ENCODE data around the gene MICALL1.
A peak's percentile ranks its signal among the peaks of the same experiment; 100 is the strongest.

Gene MICALL1

DNA sequence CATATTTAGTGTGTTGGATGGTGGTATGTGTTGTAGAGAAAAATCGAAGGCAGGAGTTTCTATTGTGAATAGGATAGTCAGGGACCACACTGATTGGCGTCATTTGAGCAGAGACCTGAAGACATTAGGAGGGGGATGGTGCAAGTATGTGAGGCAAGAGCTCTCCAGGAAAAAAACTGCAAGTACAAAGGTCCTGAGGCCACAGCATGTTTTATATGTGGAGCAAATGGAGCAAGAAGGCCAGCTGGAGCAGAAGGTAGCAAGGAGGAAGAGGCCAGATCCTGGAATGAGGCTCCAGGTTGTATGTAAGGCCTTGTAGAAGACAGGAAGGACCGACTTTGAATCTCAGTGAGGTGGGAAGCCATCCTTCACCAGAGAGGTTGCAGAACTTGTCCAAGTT, 14.2 kb upstream of the MICALL1 start:
- Histone ChIP-seq H3K27ac (ENCODE audit: insufficient read depth, low read length, poor library complexity, severe bottlenecking) (no peak overlapping the region), H3K4me1 (ENCODE audit: control insufficient read depth, insufficient read depth, low read length, poor library complexity, severe bottlenecking) (peaks cover 13% of the 10 kb centered on the region), H3K36me3 (ENCODE audit: control insufficient read depth, insufficient read depth, low read length) (peaks cover 29% of the 10 kb centered on the region), H3K4me3 (ENCODE audit: insufficient read depth, low read depth, low read length, poor library complexity, severe bottlenecking) (no peak overlapping the region), H3K27me3 (replicated peaks; ENCODE audit: control insufficient read depth, insufficient read depth, low read length, poor library complexity, severe bottlenecking) (no peaks in the 10 kb centered on the region), H3K9me3 (ENCODE audit: control insufficient read depth, low read length) (no peaks in the 10 kb centered on the region)
- no peak for DNase-seq

GRCh38 chr22:37892566-37893335, 13.3 kb upstream of the MICALL1 start:
- no peaks in the 10 kb centered on the region for H3K9me3 ChIP-seq (ENCODE audit: control insufficient read depth, low read length)
- H3K4me3 ChIP-seq (ENCODE audit: insufficient read depth, low read depth, low read length, poor library complexity, severe bottlenecking) = no peak overlapping the region
- H3K27ac ChIP-seq (ENCODE audit: insufficient read depth, low read length, poor library complexity, severe bottlenecking) = no peak overlapping the region
- peaks cover 13% of the 10 kb centered on the region for H3K4me1 ChIP-seq (ENCODE audit: control insufficient read depth, insufficient read depth, low read length, poor library complexity, severe bottlenecking)
- no peak for DNase-seq
- peaks cover 21% of the 10 kb centered on the region for H3K36me3 ChIP-seq (ENCODE audit: control insufficient read depth, insufficient read depth, low read length)
- no peaks in the 10 kb centered on the region for H3K27me3 ChIP-seq (replicated peaks; ENCODE audit: control insufficient read depth, insufficient read depth, low read length, poor library complexity, severe bottlenecking)

DNA sequence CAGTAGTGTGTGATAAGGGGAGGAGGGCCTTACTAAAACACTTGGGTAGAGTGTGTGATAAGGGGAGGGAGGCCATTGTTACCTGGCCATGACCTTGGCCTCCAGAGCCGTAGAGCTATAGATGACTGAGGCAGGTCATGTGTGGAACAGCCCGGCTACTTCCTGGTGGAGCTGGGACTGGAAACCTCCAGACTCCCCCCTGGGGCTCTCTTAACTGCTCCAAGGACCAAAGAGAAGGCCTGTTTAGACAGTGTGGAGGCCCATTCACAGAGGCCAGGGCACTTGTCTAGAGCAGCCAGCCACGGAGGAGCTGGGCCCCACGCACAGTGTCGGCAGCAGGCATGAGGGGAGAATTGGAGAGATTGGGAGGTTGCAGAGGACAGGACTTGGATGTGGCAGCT, 12.5 kb upstream of the MICALL1 start:
- H3K4me3 ChIP-seq (ENCODE audit: insufficient read depth, low read depth, low read length, poor library complexity, severe bottlenecking) = no peak overlapping the region
- DNase-seq = no peak
- H3K9me3 ChIP-seq (ENCODE audit: control insufficient read depth, low read length) = no peaks in the 10 kb centered on the region
- peaks cover 15% of the 10 kb centered on the region for H3K36me3 ChIP-seq (ENCODE audit: control insufficient read depth, insufficient read depth, low read length)
- H3K27me3 ChIP-seq (replicated peaks; ENCODE audit: control insufficient read depth, insufficient read depth, low read length, poor library complexity, severe bottlenecking) = no peaks in the 10 kb centered on the region
- H3K4me1 ChIP-seq (ENCODE audit: control insufficient read depth, insufficient read depth, low read length, poor library complexity, severe bottlenecking) = peaks cover 13% of the 10 kb centered on the region
- no peak overlapping the region for H3K27ac ChIP-seq (ENCODE audit: insufficient read depth, low read length, poor library complexity, severe bottlenecking)

GRCh38 chr22:37894939-37895670, 11.0 kb upstream of the MICALL1 start:
- Histone ChIP-seq H3K27me3 (replicated peaks; ENCODE audit: control insufficient read depth, insufficient read depth, low read length, poor library complexity, severe bottlenecking) (no peaks in the 10 kb centered on the region), H3K4me1 (ENCODE audit: control insufficient read depth, insufficient read depth, low read length, poor library complexity, severe bottlenecking) (peaks cover 13% of the 10 kb centered on the region), H3K27ac (ENCODE audit: insufficient read depth, low read length, poor library complexity, severe bottlenecking) (peak overlapping the region; percentile 0), H3K36me3 (ENCODE audit: control insufficient read depth, insufficient read depth, low read length) (peaks cover 4% of the 10 kb centered on the region), H3K4me3 (ENCODE audit: insufficient read depth, low read depth, low read length, poor library complexity, severe bottlenecking) (no peak overlapping the region), H3K9me3 (ENCODE audit: control insufficient read depth, low read length) (no peaks in the 10 kb centered on the region)
- DNase-seq = no peak

DNA sequence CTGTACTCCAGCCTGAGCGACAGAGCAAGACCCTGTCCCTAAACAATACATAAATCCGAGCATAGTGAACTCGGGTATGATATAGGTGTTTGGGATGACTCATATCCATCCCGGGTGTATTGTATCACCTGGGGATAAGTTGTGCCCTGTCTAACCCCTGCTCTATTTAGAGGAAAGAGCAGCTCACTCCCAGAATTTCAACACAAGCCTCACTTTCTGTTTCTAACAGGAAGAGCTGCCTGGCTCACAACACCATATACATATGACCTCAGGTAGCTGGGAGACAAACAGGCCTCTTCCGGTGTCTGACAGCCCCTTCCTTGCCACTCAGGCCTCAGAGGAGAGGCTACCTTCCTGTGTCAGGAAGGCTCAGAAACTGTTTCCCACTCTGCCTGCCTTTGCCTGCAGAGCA, 9.9 kb upstream of the MICALL1 start:
- H3K27me3 ChIP-seq (replicated peaks; ENCODE audit: control insufficient read depth, insufficient read depth, low read length, poor library complexity, severe bottlenecking) = no peaks in the 10 kb centered on the region
- H3K9me3 ChIP-seq (ENCODE audit: control insufficient read depth, low read length) = no peaks in the 10 kb centered on the region
- peak overlapping the region; percentile 51 for H3K27ac ChIP-seq (ENCODE audit: insufficient read depth, low read length, poor library complexity, severe bottlenecking)
- H3K36me3 ChIP-seq (ENCODE audit: control insufficient read depth, insufficient read depth, low read length) = no peaks in the 10 kb centered on the region
- peak; percentile 13 to 33 (median 23) for DNase-seq
- peaks cover 13% of the 10 kb centered on the region for H3K4me1 ChIP-seq (ENCODE audit: control insufficient read depth, insufficient read depth, low read length, poor library complexity, severe bottlenecking)
- H3K4me3 ChIP-seq (ENCODE audit: insufficient read depth, low read depth, low read length, poor library complexity, severe bottlenecking) = peak overlapping the region; percentile 11

DNA sequence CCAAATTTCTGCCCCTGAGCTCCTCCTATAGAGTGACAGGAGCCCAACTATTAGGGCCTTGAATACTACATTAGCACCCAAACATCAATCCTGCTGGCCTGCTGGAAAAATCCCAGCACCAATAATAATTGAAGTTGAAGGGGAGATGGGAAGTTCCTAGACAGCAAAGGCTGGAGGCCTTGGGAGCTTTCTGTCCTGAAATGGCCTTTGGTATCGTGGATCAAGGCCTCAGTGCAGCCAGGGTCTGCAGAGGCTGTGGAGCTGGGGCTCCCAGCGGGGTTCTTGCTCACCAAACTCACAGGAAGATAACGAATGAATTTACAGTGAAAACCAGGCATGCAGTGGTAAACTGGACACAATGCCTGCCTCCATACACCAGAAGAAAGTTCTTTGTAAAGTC, 9.2 kb upstream of the MICALL1 start:
- Histone ChIP-seq H3K27ac (ENCODE audit: insufficient read depth, low read length, poor library complexity, severe bottlenecking) (peak overlapping the region; percentile 51), H3K4me3 (ENCODE audit: insufficient read depth, low read depth, low read length, poor library complexity, severe bottlenecking) (no peak overlapping the region)

GRCh38 chr22:37897807-37898206, 8.3 kb upstream of the MICALL1 start:
- Histone ChIP-seq H3K36me3 (ENCODE audit: control insufficient read depth, insufficient read depth, low read length) (no peaks in the 10 kb centered on the region), H3K27me3 (replicated peaks; ENCODE audit: control insufficient read depth, insufficient read depth, low read length, poor library complexity, severe bottlenecking) (no peaks in the 10 kb centered on the region), H3K4me3 (ENCODE audit: insufficient read depth, low read depth, low read length, poor library complexity, severe bottlenecking) (no peak overlapping the region), H3K27ac (ENCODE audit: insufficient read depth, low read length, poor library complexity, severe bottlenecking) (no peak overlapping the region), H3K4me1 (ENCODE audit: control insufficient read depth, insufficient read depth, low read length, poor library complexity, severe bottlenecking) (peaks cover 13% of the 10 kb centered on the region), H3K9me3 (ENCODE audit: control insufficient read depth, low read length) (no peaks in the 10 kb centered on the region)
- no peak for DNase-seq

More for the DNA sequence above, 9.2 kb upstream of the MICALL1 start:
- DNase-seq = no peak
- H3K9me3 ChIP-seq (ENCODE audit: control insufficient read depth, low read length) = no peaks in the 10 kb centered on the region
- peaks cover 13% of the 10 kb centered on the region for H3K4me1 ChIP-seq (ENCODE audit: control insufficient read depth, insufficient read depth, low read length, poor library complexity, severe bottlenecking)
- H3K36me3 ChIP-seq (ENCODE audit: control insufficient read depth, insufficient read depth, low read length) = no peaks in the 10 kb centered on the region
- no peaks in the 10 kb centered on the region for H3K27me3 ChIP-seq (replicated peaks; ENCODE audit: control insufficient read depth, insufficient read depth, low read length, poor library complexity, severe bottlenecking)

DNA sequence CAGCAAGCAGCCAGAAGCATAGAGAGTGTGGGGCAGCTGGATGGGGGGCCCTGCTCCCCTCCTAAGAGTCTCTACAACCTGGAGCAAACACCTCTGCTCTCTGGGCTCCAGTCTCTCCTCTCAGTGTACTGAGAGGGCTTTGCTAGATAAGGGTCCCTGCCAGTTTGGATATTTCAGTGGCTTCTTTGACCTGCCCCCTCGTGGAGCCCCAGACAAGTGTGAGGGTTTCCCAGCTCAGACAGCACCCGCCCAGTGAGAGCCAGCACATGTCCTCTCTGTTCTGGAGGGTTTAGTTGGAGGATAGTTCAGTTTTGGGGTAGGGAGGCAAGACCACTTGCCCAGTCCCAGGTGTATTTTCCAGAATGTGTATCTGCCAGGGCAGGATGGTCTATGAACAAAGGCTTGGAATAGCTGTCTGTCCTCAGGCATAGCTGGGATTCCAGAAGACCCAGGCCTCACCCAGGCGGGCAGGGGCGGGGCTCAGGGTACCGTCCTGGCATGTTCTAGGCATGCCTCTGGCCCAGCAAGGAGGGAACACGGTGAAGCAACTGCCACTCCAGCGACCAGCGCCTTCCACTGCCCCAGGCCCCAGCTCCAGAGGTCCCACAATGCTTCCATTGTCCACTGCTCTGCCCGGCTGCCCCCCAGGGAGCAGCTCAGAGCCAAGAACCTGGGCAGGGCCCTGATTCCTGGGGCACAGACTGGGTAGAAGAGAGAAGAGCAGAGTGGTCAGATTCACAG, 7.5 kb upstream of the MICALL1 start:
- H3K27me3 ChIP-seq (replicated peaks; ENCODE audit: control insufficient read depth, insufficient read depth, low read length, poor library complexity, severe bottlenecking) = no peaks in the 10 kb centered on the region
- H3K9me3 ChIP-seq (ENCODE audit: control insufficient read depth, low read length) = no peaks in the 10 kb centered on the region
- no peak overlapping the region for H3K27ac ChIP-seq (ENCODE audit: insufficient read depth, low read length, poor library complexity, severe bottlenecking)
- H3K4me3 ChIP-seq (ENCODE audit: insufficient read depth, low read depth, low read length, poor library complexity, severe bottlenecking) = no peak overlapping the region
- DNase-seq = no peak
- no peaks in the 10 kb centered on the region for H3K36me3 ChIP-seq (ENCODE audit: control insufficient read depth, insufficient read depth, low read length)
- H3K4me1 ChIP-seq (ENCODE audit: control insufficient read depth, insufficient read depth, low read length, poor library complexity, severe bottlenecking) = peaks cover 13% of the 10 kb centered on the region

GRCh38 chr22:37904572-37905533, 1.2 kb upstream of the MICALL1 start:
- Histone ChIP-seq H3K27me3 (replicated peaks; ENCODE audit: control insufficient read depth, insufficient read depth, low read length, poor library complexity, severe bottlenecking) (no peaks in the 10 kb centered on the region), H3K27ac (ENCODE audit: insufficient read depth, low read length, poor library complexity, severe bottlenecking) (no peak overlapping the region)
- no peak for DNase-seq

More at GRCh38 chr22:37904572-37905533, 1.2 kb upstream of the MICALL1 start:
- Histone ChIP-seq H3K9me3 (ENCODE audit: control insufficient read depth, low read length) (no peaks in the 10 kb centered on the region), H3K4me3 (ENCODE audit: insufficient read depth, low read depth, low read length, poor library complexity, severe bottlenecking) (no peak overlapping the region), H3K4me1 (ENCODE audit: control insufficient read depth, insufficient read depth, low read length, poor library complexity, severe bottlenecking) (peaks cover 15% of the 10 kb centered on the region), H3K36me3 (ENCODE audit: control insufficient read depth, insufficient read depth, low read length) (no peaks in the 10 kb centered on the region)

Data from effector memory CD4-positive, alpha-beta T cell (primary cell).